ENCODE measurements around the gene TNFRSF25.
"Not testable (repeated sequence)": the region's sequence is repeated elsewhere in the genome, so short reads cannot be mapped to it uniquely, and the experiment has no call there.

The TNFRSF25 gene

DNA sequence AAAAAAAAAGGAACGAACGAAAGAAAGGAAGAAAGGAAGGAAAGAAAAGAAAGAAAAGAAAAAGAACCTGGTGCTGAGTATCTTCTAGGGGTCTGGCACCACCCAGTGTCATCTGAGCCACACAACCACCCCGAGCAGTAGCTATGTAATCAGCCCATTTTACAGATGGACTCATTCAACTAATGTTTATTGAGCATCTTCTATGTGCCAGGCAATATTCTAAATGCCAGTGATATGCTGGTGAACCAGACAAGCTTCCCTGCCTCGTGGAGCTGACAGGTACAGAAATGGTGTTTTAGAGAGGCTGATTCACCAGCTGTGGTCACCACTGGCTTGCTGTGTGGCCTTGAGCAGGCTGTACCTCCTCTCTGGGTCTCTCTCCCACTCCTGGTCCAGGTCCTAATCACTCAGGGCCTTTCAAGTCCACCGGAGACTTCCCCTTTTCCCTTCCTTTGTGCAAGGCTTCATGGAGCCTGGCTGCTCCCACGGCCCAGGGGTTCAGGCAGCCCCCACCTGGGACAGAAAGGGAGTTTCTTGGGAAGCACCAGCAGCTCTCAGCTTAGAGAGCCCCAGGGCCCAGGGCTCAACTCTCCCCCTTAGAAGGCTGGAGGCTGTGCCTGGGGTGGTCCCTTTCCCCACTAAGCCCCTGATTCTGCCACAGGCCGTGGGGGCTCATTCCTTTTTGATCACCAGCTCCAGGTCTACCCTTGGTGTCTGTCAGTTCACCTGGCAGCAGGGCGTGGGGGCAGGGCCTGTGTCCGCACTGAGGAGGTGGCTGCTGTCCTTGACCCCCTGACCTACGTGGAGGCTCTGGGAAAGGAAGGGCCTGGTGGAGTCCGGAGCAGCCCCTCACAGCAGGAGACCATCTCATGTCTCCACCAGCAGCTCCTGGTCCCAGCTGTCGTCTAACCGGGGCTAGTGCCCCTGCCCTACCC, 34.1 kb downstream of the TNFRSF25 start:
- not testable (repeated sequence) for DNase-seq (ENCODE audit: low spot score)

DNA sequence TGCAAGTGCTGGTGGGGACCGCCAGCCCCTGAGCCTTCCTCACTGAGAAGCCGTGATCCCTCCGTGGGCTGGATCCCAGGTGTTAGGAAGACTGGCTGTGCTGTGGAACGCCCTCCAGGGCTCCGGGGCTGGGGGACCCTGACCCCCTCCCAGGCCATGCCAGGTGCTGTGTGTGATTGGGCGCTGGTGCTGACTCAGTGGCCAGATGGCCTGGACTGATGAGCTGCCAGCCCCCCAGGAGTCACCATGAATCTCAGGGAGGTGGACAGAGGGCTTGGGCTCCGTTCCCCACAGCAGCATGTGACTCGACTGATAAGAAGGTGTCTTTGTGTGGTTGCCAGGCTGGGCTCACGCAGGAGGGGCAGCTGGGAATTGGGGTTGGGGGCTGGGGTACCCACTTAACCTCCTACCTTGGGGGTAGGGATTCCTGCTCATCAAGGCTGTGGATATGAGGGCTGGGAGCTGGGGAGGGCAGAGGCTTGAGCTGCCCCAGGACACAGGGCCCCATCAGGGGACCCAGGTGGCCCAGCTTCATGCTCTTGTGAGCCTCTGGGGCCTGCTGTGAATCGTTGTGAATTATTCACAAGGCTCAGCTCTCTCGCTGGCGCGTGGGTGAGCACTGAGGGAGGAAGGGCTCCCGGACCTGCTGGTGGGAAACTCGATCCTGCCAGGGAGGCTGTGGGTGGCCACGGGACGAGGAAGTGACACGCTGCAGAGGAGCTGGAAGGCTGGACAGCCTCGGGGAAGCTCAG, 36.1 kb downstream of the TNFRSF25 start:
- DNase-seq (ENCODE audit: low spot score) = not testable (repeated sequence)

DNA sequence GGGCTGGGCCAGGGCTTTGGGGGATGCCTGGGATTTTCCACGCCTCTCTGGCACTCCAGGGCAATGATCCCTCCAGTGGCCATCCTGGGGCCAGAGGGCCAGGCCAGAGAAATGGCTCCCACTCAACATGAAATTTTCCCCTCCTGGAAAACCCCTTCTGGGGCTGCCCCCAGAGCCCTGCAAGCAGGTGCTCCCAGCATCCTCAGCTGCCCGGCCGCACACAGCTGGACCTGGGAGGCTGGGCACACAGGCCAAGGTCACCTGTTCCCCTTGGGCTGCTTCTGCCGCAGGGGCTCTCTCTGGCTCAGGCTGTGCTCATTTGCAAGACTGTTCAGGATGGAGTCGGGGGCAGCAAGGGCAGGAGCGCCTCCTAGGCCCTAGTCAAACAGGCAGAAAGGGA, 37.5 kb downstream of the TNFRSF25 start:
- DNase-seq (ENCODE audit: low spot score) = not testable (repeated sequence)

DNA sequence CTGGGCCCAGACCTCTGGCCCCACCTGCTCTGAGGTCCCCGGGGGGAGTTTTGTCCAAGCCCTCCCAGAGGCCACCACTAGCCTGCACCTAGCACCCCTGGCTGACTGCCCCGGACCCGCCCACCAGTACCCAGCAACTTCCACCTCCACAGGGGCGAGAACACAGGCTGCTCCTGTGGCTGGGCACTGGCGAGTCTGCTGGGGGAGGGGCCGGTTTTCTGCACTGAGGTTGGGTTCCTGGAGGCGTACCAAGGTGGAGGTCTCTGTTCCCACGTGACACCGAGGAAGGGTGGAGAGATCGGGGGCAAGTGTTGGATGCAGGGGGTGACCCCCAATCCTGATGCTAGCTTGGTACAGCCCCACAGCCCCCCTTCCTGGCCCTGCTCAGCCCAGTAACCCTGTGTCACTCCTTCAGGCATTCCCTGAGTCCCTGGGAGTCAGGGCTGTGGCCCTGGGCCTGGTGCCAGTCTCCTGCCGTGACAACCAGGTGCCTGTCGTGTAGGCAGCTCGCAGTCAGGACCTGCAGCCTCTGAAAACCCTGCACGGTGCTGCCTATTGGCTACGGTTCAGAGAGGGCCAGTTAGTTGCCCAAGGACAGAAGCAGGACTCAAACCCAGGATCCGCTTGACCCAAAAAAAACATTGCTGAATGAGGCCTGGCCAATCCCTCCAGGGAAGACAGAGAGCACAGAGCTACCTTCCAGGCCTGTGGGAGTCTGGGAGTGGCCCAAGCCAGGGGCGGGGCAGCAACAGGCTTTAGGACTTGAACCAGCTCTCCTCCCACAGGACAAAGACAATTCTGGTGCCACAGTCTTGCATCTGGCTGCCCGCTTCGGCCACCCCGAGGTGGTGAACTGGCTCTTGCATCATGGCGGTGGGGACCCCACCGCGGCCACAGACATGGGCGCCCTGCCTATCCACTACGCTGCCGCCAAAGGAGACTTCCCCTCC, 38.3 kb downstream of the TNFRSF25 start:
- no peak for DNase-seq (ENCODE audit: low spot score)

DNA sequence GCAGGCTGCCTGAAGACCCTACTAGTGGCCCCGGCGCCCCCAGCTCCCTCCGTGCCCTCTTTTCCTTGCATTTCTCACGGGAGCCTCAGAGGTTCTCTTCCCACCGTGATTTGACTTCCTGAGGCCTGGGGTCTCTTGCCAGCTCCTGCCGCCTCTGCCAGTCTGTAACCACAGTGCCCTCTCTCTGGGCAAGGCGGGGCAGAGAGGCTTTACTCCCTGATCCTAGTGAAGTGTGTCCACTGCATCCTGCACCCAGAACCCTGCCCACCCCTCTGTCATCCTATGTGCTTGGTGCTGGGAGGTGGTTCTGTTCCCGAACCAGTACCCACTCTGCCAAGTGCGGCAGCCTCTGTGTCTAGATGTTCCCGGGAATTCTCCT, 39.0 kb downstream of the TNFRSF25 start:
- no peak for DNase-seq (ENCODE audit: low spot score)

DNA sequence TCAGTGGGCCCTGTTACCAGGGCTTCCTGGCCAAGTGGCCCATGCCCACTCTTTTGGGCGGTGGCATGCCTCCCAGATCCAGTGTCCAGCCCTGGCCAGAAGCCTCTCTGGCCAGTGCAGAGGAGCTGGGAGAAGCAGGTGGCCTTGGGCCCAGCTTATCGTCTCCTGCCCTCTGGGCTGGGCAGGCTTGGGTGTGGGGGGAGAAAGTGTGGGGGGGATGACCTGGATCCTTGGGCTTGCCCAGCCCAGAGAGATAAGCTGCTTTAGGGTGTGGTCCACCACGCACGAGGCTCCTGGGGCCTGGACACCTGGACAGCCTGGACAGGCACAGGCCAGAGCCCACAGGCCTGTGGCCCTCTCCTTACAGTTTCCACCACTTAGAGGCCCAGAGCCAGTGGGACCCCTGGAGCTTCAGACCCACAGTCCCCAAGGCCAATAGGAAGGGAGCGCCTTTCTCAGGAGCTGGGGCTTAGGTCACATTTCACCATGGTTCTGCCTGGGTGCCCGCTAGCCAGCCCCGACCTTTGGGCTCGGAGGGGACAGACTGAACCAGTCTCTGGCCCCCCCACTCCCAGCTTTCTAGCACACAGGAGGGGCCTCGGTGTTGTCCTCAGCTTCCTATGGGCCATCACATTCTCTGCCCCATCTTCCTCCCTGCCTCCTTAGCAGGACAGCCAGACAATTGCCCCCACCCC, 39.5 kb downstream of the TNFRSF25 start:
- no peak for DNase-seq (ENCODE audit: low spot score)

DNA sequence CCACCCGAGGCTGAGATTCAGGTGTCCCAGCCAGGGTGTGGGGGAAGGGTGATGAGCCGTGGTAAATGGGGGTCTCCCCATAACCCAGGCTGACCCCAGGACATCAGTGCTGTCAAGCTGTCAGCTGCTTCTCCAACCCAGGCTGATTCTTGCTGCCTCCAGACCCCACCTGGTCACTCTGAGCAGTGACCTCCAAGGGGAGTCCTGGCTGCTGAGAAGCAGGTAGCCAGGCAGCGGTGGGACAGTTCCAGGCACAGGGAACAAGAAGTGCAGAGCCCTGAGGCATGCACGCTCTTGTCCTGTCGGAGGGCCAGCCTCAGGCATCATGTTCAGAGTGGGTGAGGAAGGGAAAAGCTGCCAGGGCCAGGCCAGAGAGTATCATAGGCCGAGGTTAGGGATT, 40.3 kb downstream of the TNFRSF25 start:
- no peak for DNase-seq (ENCODE audit: low spot score)

DNA sequence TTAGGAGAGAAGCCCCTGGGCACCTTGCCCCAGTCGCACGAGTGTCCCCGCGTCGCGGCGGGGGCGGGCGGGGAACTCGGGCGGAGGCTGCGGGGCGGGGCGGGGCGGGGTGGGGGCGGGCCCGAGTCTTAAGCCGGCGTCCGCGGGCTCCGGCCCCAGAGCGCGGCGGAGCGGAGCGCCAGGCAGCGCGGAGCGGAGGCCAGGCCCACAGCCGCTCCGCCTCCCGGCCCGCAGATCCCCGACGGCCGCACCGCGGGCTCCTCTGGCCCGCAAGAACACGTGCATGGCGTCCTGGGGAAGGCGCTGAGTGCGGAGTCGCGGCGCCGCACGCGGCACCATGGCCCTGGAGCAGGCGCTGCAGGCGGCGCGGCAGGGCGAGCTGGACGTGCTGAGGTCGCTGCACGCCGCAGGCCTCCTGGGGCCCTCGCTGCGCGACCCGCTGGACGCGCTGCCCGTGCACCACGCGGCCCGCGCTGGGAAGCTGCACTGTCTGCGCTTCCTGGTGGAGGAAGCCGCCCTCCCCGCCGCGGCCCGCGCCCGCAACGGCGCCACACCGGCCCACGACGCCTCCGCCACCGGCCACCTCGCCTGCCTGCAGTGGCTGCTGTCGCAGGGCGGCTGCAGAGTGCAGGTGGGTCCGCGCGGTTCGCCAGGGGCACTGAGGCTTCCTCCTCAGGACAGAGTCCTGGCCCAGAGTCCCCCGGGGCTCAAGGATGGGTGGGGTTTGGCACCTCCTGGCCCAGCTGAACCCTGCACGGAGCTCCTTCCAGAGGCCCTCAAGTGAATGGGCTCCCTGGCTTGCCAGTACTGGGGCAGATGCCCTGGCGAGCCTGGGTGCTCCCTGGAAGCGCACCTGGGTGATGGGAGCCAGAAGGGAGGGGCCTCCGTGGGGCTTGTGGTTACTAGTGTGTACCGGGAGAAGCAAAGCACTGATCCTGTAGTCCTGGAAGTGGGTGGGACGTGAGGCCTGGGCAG, 41.1 kb downstream of the TNFRSF25 start, which contains the start of gene ESPN:
Gene ESPN, plus strand, starts transcription at position 158 of the 975 bp plus-strand sequence. Its CDS starts 180 bp downstream, at position 338.
- DNase-seq (ENCODE audit: low spot score) = no peak

DNA sequence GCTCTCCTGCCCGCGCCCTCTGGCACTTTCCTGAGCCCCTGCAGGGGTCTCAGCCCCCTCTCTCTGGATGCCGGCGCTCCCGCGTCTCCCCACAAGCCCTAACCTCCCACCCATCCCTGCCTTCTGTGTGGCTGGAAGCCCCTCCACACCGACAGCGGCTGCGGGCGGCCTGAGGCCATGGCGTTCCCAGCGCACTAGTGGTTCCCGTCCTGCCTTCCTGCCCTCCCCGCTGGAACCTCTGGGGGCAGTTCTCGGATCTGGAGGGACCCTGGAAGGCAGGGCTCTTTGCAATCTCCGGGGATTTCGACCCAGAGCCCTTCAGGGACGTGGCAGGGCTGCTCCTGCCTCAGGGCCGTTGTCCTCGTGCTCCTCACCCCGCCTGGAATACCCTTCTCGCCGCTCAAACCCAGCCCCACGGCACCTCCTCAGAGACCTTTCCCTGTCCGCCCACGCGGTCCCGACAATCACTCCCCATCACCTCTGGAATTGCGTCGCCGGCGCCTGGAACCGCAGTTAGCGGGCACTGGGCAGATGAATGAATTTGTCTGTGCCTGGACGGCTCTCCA, 41.9 kb downstream of the TNFRSF25 start:
- DNase-seq (ENCODE audit: low spot score) = no peak

DNA sequence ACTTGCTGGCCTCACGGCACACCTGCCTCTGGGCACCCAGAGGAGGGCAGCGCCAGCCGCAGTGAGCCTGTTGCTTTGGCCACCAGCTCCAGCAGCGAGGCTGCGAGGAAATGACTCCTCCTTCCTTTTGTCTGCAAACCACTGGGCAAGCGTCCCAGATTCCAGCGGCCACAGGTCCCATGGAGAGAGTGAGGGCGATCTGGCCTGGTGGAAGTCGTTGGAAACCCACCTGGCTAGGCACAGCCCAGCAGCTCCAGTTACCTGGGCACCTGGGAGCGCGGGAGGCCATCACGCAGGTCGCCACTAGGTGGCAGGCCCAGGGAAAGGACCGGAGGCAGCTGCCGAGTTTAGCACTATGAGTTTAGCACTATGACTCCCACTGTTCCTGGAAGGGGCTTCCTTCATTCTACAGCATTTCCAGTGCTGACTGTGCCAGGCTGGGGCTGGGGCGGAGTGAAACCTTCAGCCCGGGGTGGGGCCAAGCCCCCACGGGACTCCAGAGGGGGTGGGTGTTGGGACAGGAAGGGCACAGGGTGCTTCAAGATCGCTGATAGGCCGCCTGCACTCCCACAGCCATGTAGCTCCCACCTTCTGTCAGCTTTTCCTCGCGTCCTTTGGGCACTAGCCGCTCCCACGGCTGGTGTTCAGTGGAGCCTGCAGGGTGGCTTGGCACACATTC, 42.5 kb downstream of the TNFRSF25 start:
- peak; percentile 67 for DNase-seq (ENCODE audit: low spot score)

DNA sequence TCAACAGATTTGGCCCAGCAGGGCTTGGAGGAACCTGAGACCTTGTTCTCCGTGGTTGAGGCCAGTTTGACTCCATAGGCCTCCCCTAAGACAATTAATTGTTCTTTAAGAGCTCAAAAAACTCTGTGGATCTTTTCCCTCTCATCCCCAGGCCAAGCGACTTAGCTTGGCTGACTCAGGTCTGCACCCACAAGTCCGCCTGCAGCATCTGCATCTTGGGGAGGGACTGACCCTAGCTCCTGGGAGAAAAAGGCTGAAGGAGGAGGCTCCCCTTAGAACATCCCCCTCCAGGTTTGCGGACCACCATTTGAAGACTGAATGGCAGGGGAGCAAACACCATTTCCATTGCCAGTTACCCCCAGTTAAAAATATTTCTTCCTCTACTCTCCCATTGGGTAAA, 44.7 kb downstream of the TNFRSF25 start:
- DNase-seq (ENCODE audit: low spot score) = no peak

DNA sequence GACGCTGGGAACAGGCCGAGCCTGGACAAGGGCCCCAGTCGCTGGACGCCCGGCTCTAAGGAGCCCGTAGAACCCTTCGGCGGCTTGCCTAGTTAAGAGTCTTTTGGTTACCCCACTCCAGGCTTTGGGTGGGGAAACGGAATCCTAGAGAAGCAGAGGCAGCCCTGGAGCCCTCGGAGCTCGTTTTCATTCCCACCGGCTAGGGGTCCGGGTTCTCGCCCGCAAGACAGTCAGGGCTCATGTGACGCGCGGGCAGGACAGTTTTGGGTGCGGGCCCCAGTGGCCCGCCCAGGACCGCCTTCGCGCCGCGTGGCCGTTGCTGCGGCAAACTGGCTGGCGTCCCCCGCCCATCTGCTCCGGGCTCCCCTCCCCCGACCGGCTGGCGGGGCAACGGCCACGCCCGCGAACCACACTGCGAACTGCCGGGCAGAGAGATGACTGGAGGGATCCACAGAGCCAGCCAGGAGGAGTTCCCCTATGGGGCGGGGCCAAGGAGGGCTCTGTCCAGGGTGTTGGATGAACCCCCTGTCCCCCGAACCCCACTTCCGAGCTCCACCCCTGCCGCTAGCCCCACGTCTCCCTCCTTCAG, 45.4 kb downstream of the TNFRSF25 start:
- peak; percentile 14 for DNase-seq (ENCODE audit: low spot score)

DNA sequence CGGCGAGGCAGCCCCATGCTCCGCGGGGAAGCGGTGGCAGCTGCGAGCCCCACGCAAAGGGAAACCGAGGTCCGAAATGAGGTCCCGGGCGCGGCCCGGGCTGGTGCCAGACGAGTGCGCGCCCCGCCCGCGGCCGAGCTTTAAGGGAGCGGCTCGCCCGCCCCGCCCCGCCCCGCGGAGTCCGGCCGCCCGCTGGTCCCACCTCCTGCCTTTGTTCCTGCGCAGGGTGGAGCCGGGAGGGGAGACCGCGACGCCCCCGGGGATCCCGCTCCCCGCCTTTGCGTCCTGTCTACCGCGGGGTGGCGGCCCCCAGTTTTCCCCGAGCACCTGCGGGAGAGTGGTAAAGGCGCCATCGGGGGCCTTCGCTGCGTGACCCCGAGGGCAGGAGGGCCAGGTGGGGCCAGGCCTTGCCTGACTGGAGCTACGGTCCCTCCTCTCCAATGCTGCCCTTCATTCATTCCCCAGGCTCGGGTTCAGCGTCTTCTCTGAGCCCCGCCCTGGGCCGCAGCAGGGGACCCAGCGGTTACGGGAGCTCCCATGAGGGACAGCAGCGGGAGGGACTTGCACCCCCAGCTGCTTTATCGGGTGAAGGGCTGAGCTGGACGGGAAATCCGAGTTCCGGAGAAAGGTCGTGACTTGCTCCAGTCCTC, 46.0 kb downstream of the TNFRSF25 start, which contains the start of gene HES2:
Gene HES2, minus strand, starts transcription at position 116 of the 650 bp plus-strand sequence. Its CDS starts 99 bp downstream, at position 17.
- DNase-seq (ENCODE audit: low spot score) = no peak

DNA sequence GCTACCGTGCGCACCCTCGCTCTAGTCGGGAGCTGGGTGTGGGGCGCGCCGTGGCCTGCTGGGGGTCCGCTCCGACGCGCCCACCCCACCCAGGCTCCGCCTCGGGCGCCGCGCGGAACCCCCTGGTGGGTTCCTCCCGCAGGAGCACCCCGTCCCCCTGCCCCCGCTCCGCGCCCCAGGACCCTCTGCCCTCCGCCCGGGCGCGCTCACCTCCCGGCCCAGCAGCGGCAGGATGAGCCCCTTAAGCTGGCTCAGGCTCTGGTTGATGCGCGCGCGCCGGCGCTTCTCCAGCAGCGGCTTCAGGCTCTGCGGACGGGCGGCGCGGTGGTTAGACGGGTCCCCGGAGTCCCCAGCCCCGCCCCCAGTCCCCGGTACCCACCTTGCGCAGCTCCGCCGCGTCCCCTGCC, 46.6 kb downstream of the TNFRSF25 start:
- no peak for DNase-seq (ENCODE audit: low spot score)

DNA sequence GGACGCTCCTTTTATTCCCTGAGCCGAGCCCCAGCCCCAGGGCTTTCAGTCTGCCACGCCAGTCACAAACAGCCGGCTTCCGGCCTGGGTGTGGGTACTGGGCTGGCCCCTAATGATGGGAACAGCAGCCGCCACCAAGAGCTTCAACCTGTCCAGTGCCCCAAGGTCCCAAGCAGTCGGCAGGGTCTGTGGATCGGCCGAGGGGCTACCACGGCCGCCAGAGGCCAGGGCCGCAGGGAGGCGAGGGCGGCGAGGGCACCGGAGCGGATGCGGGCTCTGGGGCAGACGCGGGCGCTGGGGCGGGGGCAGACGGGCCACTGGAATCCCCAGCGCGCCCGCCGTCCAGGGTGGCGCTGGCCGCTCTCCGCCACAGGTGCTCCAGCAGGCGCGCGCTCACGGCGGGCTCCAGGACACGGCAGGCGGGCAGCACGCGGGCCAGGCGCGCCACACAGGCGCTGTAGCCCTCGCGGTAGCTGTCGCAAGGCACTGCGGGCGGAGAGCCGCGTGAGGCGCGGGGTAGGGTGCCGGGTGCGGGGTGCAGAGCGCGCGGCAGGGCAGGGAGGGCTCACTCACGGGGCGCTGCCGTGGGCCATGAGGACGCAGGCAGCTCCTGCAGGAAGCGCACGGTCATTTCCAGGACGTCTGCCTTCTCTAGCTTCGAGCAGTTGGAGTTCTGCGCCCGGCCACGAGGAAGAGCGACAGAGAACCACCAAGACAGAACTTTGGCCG, 47.1 kb downstream of the TNFRSF25 start:
- no peak for DNase-seq (ENCODE audit: low spot score)

DNA sequence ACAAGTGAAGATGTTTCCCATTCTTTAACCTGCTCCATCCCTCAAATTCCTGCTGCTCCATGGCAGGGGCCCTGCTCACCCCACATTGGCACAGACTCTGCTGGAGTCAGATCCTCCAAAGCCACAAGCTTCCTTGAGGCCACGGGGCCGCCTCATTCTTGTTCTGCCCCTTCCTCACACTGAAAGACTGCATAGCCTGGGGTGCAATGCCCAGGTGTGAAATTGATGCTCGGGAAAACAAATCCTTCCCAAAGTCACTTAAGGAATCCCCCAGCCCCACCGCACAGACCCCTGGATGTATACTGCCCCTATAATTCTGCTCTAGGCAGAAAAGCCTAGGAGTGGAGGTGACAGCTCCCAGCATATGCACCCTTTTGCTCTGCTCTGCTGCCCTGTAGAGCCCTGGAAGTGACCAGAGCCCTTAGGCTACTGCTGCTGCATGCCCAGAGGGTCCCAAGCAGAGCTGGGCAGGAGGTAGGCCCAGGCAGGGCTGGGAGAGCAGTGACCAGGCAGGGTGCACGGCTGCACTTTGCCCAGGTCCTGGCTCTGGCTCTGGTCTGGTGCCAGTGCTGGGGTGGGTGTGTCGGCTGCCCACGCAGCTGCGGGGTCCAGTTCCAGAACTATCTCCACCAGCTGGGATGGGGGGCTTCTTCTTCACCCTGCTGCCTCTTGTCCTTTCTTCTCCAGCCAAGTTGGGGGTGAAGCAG, 47.9 kb downstream of the TNFRSF25 start:
- no peak for DNase-seq (ENCODE audit: low spot score)

DNA sequence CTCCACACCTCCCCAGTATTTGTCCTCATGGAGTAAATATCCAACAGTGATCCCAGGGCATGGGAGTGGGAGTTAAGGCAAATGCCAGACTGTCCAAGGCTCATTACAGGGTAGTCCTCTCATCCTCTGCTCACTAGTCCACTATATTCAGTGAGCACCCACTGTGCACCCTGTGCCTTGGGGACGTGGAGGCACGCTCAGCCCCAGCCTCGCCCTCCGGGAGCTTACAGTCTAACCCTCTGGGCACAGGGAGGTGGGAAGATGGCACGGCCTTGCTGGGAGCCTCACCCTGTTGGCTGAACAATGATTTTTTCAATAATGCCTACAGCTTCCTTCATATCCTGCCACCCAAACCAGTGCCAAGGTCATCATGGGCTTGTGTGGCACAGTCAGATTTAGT, 49.1 kb downstream of the TNFRSF25 start:
- DNase-seq (ENCODE audit: low spot score) = no peak
